RCC 7860 (cell line): Measurements from ENCODE around the gene METTL8.

Source experiments
- DNase-seq: peaks from one replicate; pipeline ENCODE4 v3.0.0-alpha.2; 2015; ENCODE audit warnings: low spot score
- FAIRE-seq: peaks from 2 replicates; lab custom pipeline; 2012; peaks lifted over from hg19 to GRCh38; lab: Jason Lieb, UNC

Gene METTL8, protein sequence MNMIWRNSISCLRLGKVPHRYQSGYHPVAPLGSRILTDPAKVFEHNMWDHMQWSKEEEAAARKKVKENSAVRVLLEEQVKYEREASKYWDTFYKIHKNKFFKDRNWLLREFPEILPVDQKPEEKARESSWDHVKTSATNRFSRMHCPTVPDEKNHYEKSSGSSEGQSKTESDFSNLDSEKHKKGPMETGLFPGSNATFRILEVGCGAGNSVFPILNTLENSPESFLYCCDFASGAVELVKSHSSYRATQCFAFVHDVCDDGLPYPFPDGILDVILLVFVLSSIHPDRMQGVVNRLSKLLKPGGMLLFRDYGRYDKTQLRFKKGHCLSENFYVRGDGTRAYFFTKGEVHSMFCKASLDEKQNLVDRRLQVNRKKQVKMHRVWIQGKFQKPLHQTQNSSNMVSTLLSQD

GRCh38 chr2:171433763-171434012 lies at the start of gene METTL8:
METTL8 (minus strand) TSS chr2:171433990; CDS start chr2:171392185, 41,805 bp downstream.
- FAIRE-seq (no peak), DNase-seq (no peak)

GRCh38 chr2:171482877-171483276 lies 49.1 kb upstream of the METTL8 start:
- no peak for FAIRE-seq
- DNase-seq = no peak

- no peak for DNase-seq
- FAIRE-seq = no peak
Observed at GRCh38 chr2:171482308-171482707, 48.5 kb upstream of the METTL8 start.

- DNase-seq (no peak), FAIRE-seq (no peak)
Observed at GRCh38 chr2:171480908-171481307, 47.1 kb upstream of the METTL8 start.

- FAIRE-seq = no peak
- DNase-seq = no peak
Observed at GRCh38 chr2:171479154-171479814, 45.5 kb upstream of the METTL8 start.

GRCh38 chr2:171478345-171478744 lies 44.6 kb upstream of the METTL8 start:
- no peak for DNase-seq
- no peak for FAIRE-seq

DNA sequence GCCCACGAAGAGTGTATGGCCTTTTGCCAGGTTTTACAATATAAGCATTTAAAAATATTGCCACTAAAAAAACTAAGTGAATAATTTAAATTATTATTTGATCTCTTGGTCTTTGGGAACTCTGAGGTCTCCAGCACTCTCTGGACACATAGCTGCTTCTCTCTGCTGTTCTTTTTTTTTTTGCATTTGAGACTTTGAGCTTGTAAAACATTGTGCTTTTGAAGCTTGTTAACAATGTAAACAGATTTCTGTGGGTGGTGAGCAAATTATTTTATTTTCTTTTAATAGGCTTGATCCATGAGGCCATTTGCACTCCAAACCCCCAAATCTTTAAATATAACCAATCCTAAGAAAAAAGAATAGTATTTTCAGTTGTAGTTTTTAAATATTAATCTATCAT lies 42.2 kb upstream of the METTL8 start:
- no peak for FAIRE-seq

GRCh38 chr2:171470129-171470528 lies 36.3 kb upstream of the METTL8 start:
- no peak for DNase-seq
- no peak for FAIRE-seq

More for the DNA sequence above, 42.2 kb upstream of the METTL8 start:
- DNase-seq = no peak

DNA sequence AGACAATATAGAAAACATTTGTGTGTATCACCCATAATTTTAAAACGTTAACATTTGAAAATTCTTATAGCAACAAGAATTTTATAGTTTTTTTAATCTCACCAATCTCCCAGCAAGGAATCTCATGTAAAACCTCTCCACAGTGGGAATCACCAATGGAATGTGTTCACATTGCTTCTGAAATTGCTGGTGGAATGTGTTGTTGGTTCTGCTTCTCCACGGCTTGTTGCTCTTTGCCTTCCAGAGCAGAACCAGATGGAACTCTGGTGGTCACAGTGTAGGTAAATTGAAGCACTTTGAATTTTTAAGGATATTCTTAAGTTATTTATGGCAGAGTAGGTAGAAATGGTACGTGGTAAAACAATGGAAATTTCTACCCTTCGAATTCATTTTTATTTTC lies 35.4 kb upstream of the METTL8 start:
- no peak for DNase-seq
- FAIRE-seq = no peak

DNA sequence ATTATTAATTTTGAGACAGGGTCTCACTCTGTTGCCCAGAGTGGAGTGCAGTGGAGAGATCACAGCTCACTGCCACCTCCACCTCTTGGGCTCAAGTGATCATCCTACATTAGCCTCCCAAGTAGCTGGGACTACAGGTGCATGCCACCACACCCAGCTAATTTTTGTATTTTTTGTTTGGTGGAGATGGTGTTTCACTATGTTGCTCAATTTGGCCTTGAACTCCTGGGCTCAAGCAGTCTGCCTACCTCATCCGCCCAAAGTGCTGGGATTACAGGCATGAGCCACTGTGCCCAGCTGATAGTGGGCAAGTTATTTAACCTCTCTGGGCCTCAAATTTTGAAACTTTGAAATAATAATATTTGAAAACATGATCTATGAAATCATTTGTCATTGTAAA lies 26.7 kb upstream of the METTL8 start:
- DNase-seq = no peak
- FAIRE-seq = no peak

- DNase-seq (no peak), FAIRE-seq (peak; percentile 38)
Observed at GRCh38 chr2:171459498-171459897, 25.7 kb upstream of the METTL8 start.

GRCh38 chr2:171452773-171453172 lies 19.0 kb upstream of the METTL8 start:
- no peak for DNase-seq
- no peak for FAIRE-seq

DNA sequence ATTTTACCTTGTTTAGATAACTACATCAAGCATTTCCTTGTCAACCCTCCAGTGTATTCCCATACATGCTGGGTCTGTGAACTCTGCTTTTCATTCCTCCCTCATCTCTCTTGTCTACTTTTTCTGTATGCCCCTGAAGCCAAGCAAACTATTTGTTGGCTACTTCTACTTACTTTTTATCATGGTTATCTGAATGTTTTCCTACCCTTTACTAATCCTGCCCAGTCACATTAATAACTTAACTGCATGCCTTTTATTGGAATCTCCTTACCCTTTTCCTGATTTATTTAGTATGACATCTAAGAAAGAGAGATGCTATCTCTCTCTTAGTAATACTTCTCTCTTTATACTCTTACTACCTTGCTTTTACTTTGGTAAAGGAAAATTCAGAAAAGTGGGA lies 17.3 kb upstream of the METTL8 start:
- DNase-seq (no peak), FAIRE-seq (no peak)

- DNase-seq = no peak
- no peak for FAIRE-seq
Observed at GRCh38 chr2:171447675-171448074, 13.9 kb upstream of the METTL8 start.

GRCh38 chr2:171441470-171441869 lies 7.7 kb upstream of the METTL8 start:
- DNase-seq (no peak), FAIRE-seq (no peak)

GRCh38 chr2:171436307-171436706 lies 2.5 kb upstream of the METTL8 start:
- FAIRE-seq (peak; percentile 88), DNase-seq (peak; percentile 80)

DNA sequence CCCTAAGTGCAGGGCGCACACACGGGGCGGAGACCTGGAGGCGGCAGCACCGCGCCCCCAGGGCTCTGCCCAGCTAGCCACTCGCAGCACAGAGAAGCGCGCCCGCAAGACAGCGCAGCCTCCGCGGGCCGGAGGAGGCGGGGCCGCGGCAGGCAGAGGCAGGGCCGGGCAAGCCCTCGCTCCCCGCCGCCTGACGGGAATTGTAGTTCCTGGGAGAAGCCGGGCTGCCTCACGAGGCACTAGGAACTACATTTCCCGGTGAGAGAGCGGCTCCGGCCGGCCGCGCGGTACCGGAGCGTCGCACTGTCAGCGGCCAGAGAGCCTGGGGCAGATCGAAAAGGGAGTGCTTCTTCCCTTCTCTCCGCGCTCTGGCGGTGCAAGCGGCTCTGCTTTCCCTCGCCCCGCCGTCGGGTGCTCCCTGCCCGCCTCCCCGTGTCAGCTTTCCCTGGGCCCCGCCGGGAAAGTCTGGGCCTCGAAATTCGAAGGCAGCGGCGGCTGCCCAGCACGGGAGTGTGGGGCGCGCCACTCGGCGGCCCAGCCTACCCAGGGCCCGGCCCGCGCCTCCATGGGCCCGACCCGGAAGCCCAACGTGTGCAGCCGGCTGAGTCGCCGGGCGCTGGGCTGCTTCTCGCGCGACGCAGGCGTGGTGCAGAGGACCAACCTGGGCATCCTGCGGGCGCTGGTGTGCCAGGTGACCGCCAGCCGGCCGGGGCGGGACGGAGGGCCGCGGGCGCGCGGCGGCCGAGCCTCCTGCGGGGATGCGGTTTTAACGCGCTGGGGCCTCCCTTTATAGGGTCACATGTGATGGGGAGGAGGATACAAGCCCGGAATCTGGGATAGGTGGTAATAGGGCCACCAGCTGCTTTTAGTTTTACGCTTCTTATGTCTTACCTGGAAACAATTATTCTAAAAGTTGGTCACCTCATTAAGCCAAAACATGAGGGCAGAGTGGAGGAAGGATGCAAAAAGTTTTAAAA lies 511 bp upstream of the METTL8 start, which contains the start of gene DCAF17:
Gene DCAF17 (plus strand): TSS at position 214 of the 977 bp plus-strand sequence. CDS start 352 bp downstream, at position 566.
- DNase-seq = peak; percentile 94
- FAIRE-seq = no peak

GRCh38 chr2:171432969-171433762 lies 624 bp downstream of the METTL8 start:
- peak; percentile 48 for DNase-seq
- no peak for FAIRE-seq

DNA sequence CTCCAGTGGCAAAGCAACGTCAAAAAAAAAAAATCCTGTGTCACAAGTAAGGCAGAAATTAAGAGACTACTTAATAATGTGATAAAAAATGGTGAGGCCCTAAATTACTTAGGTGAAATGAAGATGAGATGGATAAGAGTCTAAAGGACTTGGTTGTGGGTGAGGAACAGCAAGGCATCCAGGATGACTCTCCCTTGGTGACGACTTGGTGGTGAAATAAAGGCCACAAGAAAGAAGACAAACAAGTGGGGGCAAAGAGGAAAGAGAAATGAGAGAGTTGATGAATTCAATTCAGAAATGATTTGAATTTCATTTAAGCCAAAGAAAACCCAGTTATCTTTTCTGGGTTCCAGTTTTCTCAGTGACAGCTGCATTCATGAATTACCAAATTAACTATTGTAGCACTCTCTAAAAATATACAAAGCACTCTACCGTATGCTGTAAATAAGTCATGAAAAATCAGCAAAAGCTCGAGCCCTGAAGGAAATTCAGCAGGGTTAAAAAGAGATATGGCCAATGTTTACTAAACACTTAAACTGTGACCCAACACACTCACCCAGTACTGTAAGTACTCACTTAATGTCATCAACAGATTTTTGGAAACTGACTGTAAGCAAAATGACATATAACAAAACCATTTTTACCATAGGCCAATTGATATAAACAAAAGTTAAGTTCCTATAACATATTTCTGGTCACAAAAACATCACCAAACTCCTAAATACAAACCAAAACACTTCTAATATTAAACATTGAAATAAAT lies 1.4 kb downstream of the METTL8 start:
- no peak for DNase-seq
- FAIRE-seq = no peak

DNA sequence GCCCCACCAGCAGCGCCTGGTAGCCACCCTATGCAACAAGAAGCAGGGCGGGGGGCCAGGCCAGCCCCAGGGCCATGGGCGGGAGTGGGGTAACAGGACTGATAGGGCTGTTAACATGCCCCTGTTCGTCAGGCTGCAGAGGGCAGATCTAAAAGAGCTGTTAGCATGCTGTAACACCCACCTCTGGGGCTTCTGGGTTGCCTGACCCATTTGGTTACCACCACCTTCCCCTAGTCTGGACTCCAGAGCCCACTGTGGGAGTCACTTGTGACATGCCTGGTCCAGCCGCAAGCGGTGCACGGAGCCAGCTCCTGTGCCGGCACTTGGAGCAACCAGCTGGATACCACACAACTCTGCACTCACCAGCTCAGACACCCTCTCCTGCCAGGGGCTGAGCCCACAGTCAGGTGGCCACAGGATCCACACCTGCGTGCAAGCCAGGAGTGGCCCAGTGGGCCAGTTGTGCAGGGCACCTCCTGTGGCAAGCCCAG lies 2.1 kb downstream of the METTL8 start:
- DNase-seq = no peak
- no peak for FAIRE-seq
